ENCODE results near the gene CHST2. TPM values are rescaled to one million over a fixed set of nuclear protein-coding genes. Genes with fewer than 3 reads are reported as not detected.
A peak's percentile ranks its signal among the peaks of the same experiment; 100 is the strongest.

The CHST2 gene
- total and polyA plus RNA-seq, 5 experiments from 2014 or later: 4.2 to 11.4 (median 5.2) TPM

DNA sequence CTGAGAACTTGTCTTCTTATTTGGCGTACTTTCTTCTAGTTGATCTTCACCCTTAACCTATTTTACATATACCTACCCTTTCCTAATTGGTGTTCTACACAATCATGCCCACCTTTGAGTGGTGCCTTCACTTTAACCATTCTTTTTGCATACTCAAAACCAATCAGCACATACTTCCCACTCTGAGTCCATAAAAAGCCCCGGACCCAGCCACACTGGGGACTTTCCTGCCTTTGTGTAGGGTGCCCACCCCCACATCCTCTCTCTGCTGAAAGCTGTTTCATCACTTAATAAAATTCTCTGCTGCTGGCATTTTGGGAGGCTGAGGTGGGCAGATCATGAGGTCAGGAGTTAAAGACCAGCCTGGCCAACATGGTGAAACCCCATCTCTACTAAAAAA is 15.9 kb upstream of the CHST2 start:
- peaks cover 0 to 22% (median 16%) of the 10 kb centered on the region in 3 donors for H3K36me3 Mint-ChIP-seq
- POLR2A ChIA-PET: no interaction called here

DNA sequence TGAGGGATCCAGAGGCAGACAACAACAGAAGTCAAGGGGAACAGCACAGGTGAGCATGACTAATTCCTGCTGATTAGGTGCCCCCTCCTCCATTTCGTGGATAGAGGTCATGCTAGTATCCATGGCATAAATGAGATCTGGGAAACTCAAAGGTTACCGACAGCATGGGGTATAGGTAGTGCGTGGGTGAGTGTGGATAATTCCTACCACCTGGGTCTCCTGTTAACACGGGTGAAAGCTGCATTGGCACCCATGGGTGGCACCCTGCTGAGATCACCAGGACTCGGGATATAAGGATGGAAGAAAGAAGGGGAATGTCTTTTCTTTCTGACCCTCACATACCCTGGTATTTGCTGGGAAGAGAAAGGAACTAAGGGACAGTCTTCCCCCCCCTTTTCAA is 14.4 kb upstream of the CHST2 start:
- Mint-ChIP-seq H3K27me3 (peaks cover 0 to 10% (median 3%) of the 10 kb centered on the region in 5 donors), H3K4me1 (no peaks in the 10 kb centered on the region), H3K4me3 (no peak overlapping the region), H3K36me3 (peaks cover 0 to 22% (median 16%) of the 10 kb centered on the region in 3 donors), H3K9me3 (peaks cover 5 to 28% (median 17%) of the 10 kb centered on the region in 9 donors), H3K27ac (no peak overlapping the region)
- ATAC-seq (no peak), DNase-seq (no peak)
- POLR2A ChIA-PET: interaction anchor here (1.0 kb wide), 1 partner anchor 108 kb away, joined by 3 read pairs; no protein-coding TSS in a partner anchor

More for the DNA sequence above, 15.9 kb upstream of the CHST2 start:
- ATAC-seq (no peak), DNase-seq (no peak)
- no peaks in the 10 kb centered on the region for H3K4me1 Mint-ChIP-seq
- peaks cover 5 to 28% (median 17%) of the 10 kb centered on the region in 9 donors for H3K9me3 Mint-ChIP-seq
- no peak overlapping the region for H3K27ac Mint-ChIP-seq
- H3K4me3 Mint-ChIP-seq: no peak overlapping the region
- peaks cover 0 to 10% (median 5%) of the 10 kb centered on the region in 5 donors for H3K27me3 Mint-ChIP-seq

DNA sequence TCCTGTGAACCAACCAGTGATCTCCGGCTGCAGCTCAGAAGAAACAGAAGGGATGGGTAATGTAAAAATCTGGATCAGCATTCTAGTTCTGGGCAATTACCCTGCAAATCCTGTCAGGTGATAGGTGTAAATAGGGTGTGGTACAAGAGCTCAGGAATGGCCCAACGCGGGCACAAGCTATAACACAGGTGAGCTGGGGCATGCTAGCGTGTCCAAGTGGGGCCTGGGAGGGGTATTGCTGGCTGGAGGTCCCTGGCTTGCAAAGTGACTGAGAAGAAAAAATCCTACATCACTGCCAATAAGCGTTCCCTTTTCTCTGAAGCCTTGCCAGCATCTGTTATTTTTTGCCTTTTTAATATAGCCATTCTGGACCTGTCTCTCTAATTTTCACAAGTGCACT is 9.7 kb upstream of the CHST2 start:
- Mint-ChIP-seq H3K27me3 (peaks cover 0 to 5% (median 0%) of the 10 kb centered on the region in 5 donors), H3K36me3 (peaks cover 0 to 16% (median 12%) of the 10 kb centered on the region in 3 donors), H3K4me3 (peak overlapping the region in 1 of 10 donors; percentile 38), H3K4me1 (no peaks in the 10 kb centered on the region), H3K9me3 (peaks cover 1 to 20% (median 12%) of the 10 kb centered on the region in 9 donors), H3K27ac (peak overlapping the region in 1 of 10 donors; percentile 58)
- DNase-seq (no peak), ATAC-seq (no peak)
- POLR2A ChIA-PET: no interaction called here

DNA sequence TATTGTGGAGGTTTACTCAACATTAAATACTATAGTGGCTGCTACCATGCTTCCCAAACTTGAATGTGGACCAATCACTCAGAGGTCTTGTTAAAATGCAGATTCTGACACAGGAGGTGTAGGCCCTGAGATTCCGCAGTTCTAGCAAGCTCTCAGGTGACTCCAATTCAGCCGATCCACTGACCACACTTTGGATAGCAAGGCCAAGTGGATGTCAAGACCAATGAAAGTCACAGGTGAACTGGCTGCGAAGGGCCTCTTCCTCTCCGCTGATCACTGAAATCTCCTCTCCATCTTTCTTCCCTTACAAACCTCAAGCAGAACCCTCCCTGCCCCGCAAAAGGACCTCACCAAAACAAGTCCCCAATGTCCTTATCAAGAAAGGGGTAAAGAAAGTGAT is 9.2 kb upstream of the CHST2 start:
- Mint-ChIP-seq H3K36me3 (peaks cover 0 to 12% (median 8%) of the 10 kb centered on the region in 3 donors), H3K27ac (no peak overlapping the region), H3K4me3 (no peak overlapping the region), H3K27me3 (peaks cover 0 to 5% (median 0%) of the 10 kb centered on the region in 5 donors), H3K9me3 (peaks cover 0 to 15% (median 11%) of the 10 kb centered on the region in 9 donors), H3K4me1 (no peaks in the 10 kb centered on the region)
- DNase-seq (no peak), ATAC-seq (no peak)
- POLR2A ChIA-PET: no interaction called here

DNA sequence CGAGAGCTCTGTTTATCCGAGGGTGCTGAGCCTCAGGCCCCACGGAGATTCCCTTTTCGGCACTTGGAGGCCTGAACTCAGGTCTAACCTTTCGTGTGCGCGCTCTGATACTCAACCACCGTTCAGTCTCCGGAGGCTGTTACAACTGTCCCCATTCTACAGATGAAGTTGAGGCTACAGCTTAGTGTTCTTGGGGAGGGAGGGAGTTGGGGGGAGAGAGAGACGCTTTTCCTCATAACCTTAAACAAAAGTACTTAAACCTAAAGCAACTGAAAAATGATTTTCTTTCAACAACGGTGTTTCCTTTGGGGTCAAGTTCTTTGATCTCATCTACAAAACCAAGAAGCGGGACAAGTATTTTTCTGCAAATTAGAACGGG is 952 bp upstream of the CHST2 start:
- ATAC-seq (no peak), DNase-seq (no peak)
- Mint-ChIP-seq H3K9me3 (no peaks in the 10 kb centered on the region), H3K27ac (peak overlapping the region; percentile 77 to 90 (median 83)), H3K4me3 (peak overlapping the region; percentile 87 to 95 (median 93)), H3K27me3 (peaks cover 0 to 3% (median 0%) of the 10 kb centered on the region in 5 donors), H3K4me1 (peaks cover 7 to 33% (median 27%) of the 10 kb centered on the region in 4 donors), H3K36me3 (no peaks in the 10 kb centered on the region)
- POLR2A ChIA-PET: interaction anchor here (1.2 to 3.4 kb wide), 3 partner anchors 52 to 117 kb away, joined by 3 to 18 read pairs (median 5); partner anchors contain the start of gene U2SURP

DNA sequence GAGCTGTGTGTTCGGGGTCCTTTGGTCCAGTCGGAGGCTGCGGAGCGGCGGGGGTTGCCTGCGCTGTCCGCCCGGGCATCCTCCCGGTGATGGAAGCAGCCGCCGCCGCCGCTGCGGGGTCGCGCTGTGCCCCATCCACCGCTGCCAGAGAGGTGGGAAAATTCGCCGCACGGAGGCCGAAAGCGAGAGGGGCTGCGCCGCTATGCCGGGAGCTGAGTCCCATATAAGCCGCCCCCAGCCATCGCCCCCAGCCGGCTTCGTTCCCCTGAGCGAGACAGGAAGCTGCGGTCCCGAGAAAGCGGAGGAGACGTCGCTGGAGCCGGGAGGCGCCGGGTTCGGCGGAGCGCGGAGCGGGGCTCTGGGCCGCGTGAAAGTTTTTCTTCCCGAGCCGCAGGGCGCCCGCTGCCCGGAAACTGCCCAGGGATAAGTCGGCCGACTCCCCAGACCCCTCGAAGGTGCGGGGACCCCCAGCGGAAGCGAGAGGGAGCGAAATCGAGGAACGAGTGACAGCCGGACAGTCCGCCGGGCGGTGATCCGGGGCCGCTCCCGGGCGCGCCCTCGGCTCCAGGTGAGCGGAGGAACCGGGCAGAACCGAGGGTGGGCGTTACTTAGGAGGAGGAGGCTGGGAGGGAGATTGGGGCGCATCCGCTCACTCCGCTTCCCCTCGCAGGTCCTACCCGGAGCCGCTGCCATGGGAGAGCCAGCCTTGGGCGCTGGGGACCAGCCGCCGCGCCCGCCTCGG is 574 bp downstream of the CHST2 start:
- POLR2A ChIA-PET: interaction anchor here (0.6 to 3.4 kb wide), 8 partner anchors 48 to 632 kb away, joined by 3 to 18 read pairs (median 3); partner anchors contain the start of gene U2SURP
- no peaks in the 10 kb centered on the region for H3K36me3 Mint-ChIP-seq
- ATAC-seq (peak; percentile 16 to 22), DNase-seq (peak in 9 of 10 donors; percentile 23 to 65 (median 47))
- H3K4me3 Mint-ChIP-seq: peak overlapping the region; percentile 78 to 95 (median 93)
- peak overlapping the region in 8 of 10 donors; percentile 48 to 91 (median 78) for H3K27ac Mint-ChIP-seq
- H3K9me3 Mint-ChIP-seq: no peaks in the 10 kb centered on the region
- H3K27me3 Mint-ChIP-seq: no peaks in the 10 kb centered on the region
- H3K4me1 Mint-ChIP-seq: peaks cover 13 to 47% (median 39%) of the 10 kb centered on the region in 4 donors

DNA sequence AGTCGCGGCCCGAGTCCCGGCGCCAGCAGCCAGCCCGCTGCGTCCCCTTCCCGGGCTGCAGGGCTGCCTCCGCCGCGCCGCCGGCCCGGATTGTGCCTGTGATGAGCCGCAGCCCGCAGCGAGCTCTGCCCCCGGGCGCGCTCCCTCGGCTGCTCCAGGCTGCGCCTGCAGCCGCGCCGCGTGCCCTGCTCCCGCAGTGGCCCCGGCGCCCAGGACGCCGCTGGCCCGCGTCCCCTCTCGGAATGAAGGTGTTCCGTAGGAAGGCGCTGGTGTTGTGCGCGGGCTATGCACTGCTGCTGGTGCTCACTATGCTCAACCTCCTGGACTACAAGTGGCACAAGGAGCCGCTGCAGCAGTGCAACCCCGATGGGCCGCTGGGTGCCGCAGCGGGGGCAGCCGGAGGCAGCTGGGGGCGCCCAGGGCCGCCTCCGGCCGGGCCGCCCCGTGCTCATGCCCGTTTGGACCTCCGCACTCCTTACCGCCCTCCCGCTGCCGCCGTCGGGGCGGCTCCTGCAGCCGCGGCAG is 1.2 kb downstream of the CHST2 start:
- H3K4me3 Mint-ChIP-seq: peak overlapping the region; percentile 64 to 93 (median 80)
- H3K27me3 Mint-ChIP-seq: no peaks in the 10 kb centered on the region
- DNase-seq: peak; percentile 20 to 67 (median 49)
- no peaks in the 10 kb centered on the region for H3K36me3 Mint-ChIP-seq
- peak overlapping the region in 4 of 10 donors; percentile 69 to 84 (median 74) for H3K27ac Mint-ChIP-seq
- peaks cover 14 to 53% (median 45%) of the 10 kb centered on the region in 4 donors for H3K4me1 Mint-ChIP-seq
- POLR2A ChIA-PET: interaction anchor here (0.6 to 3.4 kb wide), 6 partner anchors 8 to 631 kb away, joined by 3 to 18 read pairs (median 4); no protein-coding TSS in a partner anchor
- peak; percentile 40 to 54 for ATAC-seq
- no peaks in the 10 kb centered on the region for H3K9me3 Mint-ChIP-seq

DNA sequence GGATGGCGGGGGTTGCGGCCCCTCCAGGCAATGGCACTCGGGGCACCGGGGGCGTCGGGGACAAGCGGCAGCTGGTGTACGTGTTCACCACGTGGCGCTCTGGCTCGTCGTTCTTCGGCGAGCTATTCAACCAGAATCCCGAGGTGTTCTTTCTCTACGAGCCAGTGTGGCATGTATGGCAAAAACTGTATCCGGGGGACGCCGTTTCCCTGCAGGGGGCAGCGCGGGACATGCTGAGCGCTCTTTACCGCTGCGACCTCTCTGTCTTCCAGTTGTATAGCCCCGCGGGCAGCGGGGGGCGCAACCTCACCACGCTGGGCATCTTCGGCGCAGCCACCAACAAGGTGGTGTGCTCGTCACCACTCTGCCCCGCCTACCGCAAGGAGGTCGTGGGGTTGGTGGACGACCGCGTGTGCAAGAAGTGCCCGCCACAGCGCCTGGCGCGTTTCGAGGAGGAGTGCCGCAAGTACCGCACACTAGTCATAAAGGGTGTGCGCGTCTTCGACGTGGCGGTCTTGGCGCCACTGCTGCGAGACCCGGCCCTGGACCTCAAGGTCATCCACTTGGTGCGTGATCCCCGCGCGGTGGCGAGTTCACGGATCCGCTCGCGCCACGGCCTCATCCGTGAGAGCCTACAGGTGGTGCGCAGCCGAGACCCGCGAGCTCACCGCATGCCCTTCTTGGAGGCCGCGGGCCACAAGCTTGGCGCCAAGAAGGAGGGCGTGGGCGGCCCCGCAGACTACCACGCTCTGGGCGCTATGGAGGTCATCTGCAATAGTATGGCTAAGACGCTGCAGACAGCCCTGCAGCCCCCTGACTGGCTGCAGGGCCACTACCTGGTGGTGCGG is 1.9 kb downstream of the CHST2 start:
- peak; percentile 52 to 88 (median 72) for DNase-seq
- Mint-ChIP-seq H3K27me3 (no peaks in the 10 kb centered on the region), H3K9me3 (no peaks in the 10 kb centered on the region), H3K36me3 (no peaks in the 10 kb centered on the region), H3K4me1 (peaks cover 18 to 60% (median 51%) of the 10 kb centered on the region in 4 donors), H3K4me3 (peak overlapping the region; percentile 64 to 93 (median 83)), H3K27ac (peak overlapping the region in 8 of 10 donors; percentile 64 to 94 (median 76))
- ATAC-seq: peak; percentile 51 to 55
- POLR2A ChIA-PET: interaction anchor here (0.6 to 3.4 kb wide), 6 partner anchors 9 to 631 kb away, joined by 3 to 18 read pairs (median 6); no protein-coding TSS in a partner anchor

DNA sequence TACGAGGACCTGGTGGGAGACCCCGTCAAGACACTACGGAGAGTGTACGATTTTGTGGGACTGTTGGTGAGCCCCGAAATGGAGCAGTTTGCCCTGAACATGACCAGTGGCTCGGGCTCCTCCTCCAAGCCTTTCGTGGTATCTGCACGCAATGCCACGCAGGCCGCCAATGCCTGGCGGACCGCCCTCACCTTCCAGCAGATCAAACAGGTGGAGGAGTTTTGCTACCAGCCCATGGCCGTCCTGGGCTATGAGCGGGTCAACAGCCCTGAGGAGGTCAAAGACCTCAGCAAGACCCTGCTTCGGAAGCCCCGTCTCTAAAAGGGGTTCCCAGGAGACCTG is 2.5 kb downstream of the CHST2 start:
- H3K4me1 Mint-ChIP-seq: peaks cover 19 to 60% (median 54%) of the 10 kb centered on the region in 4 donors
- DNase-seq (peak in 2 of 10 donors; percentile 6 to 10), ATAC-seq (no peak)
- no peaks in the 10 kb centered on the region for H3K36me3 Mint-ChIP-seq
- POLR2A ChIA-PET: interaction anchor here (1.3 kb wide), 1 partner anchor 522 kb away, joined by 6 read pairs; no protein-coding TSS in a partner anchor
- no peaks in the 10 kb centered on the region for H3K27me3 Mint-ChIP-seq
- no peaks in the 10 kb centered on the region for H3K9me3 Mint-ChIP-seq
- H3K27ac Mint-ChIP-seq: peak overlapping the region in 9 of 10 donors; percentile 8 to 94 (median 75)
- peak overlapping the region; percentile 20 to 93 (median 83) for H3K4me3 Mint-ChIP-seq

DNA sequence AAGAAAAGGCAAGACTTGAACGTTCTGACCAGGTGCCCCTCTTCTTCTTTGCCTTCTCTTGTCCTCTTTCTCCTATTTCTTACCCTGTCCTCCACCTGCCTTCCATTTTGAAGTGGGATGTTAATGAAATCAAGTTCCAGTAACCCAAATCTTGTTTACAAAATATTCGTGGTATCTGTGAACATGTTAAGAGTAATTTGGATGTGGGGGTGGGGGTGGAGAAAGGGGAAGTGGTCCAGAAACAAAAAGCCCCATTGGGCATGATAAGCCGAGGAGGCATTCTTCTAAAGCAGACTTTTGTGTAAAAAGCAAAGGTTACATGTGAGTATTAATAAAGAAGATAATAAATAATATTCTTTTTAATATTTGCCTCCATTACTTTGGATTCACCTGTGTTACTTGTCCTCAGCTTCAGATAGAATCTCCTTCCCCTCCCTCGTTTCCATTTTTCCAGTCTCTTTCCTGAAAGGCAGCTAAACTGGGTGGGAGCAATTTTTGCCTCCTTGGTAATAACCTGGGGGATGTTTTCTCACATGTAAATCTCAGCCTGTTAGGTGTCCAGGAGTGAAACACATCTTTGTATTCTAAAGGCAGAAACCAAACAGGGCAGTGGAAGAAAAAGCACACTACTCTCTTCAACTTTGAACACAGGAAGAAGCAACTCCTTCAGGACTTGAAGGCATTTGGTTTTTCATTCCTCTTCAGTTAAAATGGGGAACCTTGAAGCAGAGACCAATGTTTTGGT is 3.2 kb downstream of the CHST2 start:
- Mint-ChIP-seq H3K4me3 (peak overlapping the region; percentile 55 to 93 (median 83)), H3K36me3 (no peaks in the 10 kb centered on the region), H3K27ac (peak overlapping the region; percentile 43 to 94 (median 87)), H3K4me1 (peaks cover 19 to 58% (median 55%) of the 10 kb centered on the region in 4 donors), H3K27me3 (no peaks in the 10 kb centered on the region), H3K9me3 (no peaks in the 10 kb centered on the region)
- ATAC-seq (no peak), DNase-seq (peak in 2 of 10 donors; percentile 6 to 7)
- POLR2A ChIA-PET: interaction anchor here (0.5 to 1.3 kb wide), 2 partner anchors 522 to 975 kb away, joined by 3 to 6 read pairs; no protein-coding TSS in a partner anchor

DNA sequence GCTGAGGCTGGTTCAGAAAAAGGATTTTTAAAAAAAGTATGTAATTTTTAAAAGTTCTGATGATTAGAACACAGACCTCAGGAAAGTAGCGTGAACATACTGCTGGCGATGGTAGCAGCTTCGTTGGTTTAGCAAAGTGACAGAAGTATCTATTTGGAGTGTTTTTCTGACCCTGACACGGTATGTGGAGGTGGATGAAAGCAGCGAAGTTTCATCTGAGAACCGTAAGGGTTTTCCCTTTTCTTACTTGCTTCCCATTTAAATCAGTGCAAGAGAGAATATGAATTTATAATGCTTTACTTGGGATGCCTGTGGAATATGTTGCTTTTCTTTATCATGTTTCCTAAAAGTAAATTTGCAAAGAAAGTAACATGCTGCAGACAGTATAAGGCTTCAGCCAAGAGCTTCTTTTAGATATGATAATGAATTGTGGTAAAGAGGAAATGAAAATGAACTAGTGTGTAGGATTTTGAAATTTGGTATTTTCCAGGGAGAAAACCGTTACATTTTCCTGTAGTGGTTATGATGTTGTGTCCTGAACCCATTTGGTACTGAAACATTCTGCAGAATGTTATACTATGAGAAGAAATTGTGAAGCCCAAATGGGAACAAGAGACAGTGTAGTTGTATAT is 3.9 kb downstream of the CHST2 start:
- peak overlapping the region; percentile 51 to 93 (median 73) for H3K4me3 Mint-ChIP-seq
- POLR2A ChIA-PET: interaction anchor here (0.5 kb wide), 1 partner anchor 976 kb away, joined by 3 read pairs; no protein-coding TSS in a partner anchor

More for the DNA sequence above, 3.9 kb downstream of the CHST2 start:
- H3K27ac Mint-ChIP-seq: peak overlapping the region; percentile 21 to 94 (median 86)
- H3K9me3 Mint-ChIP-seq: no peaks in the 10 kb centered on the region
- DNase-seq: peak in 1 of 10 donors; percentile 10
- no peak for ATAC-seq
- H3K27me3 Mint-ChIP-seq: no peaks in the 10 kb centered on the region
- no peaks in the 10 kb centered on the region for H3K36me3 Mint-ChIP-seq
- peaks cover 22 to 60% (median 58%) of the 10 kb centered on the region in 4 donors for H3K4me1 Mint-ChIP-seq
